Stimulated activated CD4-positive, alpha-beta T cell treated with anti-CD3 and anti-CD28 coated beads, Interleukin-2, amount 100 ng/mL, for 24 hours (primary cell): Measurements from ENCODE around the gene CCL25.
"Not testable (repeated sequence)": the region's sequence is repeated elsewhere in the genome, so short reads cannot be mapped to it uniquely, and the experiment has no call there.

Experiments used
- DNase-seq, 2 donors: peaks; one replicate each; pipeline ENCODE4 v3.0.0-alpha.2; 2020

Gene CCL25, protein sequence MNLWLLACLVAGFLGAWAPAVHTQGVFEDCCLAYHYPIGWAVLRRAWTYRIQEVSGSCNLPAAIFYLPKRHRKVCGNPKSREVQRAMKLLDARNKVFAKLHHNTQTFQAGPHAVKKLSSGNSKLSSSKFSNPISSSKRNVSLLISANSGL

DNA sequence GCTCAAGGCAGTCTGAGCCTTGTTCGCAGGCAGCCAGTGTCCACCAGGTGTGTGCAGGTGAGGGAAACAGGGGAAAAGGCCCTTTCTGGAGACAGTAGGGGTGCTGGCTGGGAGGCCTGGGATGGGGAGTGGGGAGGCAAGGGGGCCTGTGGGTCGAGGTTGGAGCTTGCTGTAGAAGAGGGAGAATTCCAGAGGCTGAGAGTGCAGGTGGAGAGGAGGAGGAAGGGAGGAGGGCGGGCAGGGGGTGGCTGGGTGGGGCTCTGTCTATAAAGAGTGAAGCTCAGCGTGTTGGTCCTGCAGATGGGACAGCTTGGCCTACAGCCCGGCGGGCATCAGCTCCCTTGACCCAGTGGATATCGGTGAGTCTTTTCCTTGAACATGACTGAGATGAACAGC lies at the start of gene CCL25:
Gene CCL25, plus strand, starts transcription at position 297 of the 396 bp plus-strand sequence. CDS start 290 bp downstream, outside the sequence.
- DNase-seq, result no peak

DNA sequence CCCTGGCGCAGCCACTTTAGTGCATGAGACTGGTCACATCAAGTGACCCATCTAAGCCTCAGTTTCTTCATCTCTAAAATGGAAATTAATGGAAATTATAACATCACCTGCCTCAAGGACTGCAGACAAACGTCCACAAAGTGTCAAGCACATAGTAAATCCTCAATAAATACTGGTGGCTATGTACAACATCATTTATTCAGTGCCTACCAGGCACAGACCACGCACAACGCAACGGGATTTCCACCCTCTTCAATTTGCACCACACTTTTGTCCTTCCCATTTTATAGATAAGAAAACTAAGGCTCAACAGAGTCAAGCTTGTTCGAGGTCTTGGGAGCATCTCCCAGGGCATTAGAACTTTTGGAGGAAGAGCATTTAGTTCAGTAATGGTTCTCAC lies 48.6 kb upstream of the CCL25 start:
- no peak for DNase-seq

DNA sequence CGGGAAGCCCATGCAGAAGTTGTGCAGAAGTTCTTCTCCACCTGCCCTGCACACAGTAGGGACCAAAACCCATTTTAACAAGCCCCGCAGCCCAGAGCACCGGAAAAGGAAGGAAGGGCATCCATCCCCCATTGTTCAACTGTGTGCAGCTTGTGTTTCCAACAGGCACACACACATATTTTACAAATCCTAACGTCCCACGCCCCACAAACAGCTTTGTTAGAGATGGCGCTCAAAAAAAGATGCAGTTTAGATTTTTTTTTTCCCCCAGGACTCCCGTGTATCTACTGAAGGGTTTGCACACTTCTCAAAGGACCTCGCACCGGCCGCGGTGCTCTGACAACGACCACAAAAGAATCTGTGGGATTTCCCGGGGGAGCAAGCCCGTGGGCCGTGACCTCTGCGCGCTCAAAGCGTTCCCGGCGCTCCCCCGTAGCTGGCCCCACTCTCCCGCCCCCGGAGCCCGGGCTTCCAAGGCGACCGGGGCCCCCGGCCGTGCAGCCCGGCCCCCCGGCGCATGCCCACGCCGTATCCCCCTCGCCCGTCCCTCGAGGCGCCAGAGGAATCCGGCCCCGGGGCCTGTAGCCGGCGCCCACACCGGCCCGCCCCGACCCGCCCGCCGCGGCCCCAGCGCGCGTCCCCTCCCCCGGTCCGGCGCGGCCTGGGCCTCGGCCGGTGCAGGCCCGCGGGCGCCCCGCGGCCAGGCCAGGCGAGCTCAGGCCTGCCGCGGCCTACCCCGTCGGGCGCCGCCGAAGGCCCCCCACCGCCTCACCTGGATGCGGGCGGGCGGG lies 47.6 kb upstream of the CCL25 start:
- peak; percentile 32 to 35 for DNase-seq

DNA sequence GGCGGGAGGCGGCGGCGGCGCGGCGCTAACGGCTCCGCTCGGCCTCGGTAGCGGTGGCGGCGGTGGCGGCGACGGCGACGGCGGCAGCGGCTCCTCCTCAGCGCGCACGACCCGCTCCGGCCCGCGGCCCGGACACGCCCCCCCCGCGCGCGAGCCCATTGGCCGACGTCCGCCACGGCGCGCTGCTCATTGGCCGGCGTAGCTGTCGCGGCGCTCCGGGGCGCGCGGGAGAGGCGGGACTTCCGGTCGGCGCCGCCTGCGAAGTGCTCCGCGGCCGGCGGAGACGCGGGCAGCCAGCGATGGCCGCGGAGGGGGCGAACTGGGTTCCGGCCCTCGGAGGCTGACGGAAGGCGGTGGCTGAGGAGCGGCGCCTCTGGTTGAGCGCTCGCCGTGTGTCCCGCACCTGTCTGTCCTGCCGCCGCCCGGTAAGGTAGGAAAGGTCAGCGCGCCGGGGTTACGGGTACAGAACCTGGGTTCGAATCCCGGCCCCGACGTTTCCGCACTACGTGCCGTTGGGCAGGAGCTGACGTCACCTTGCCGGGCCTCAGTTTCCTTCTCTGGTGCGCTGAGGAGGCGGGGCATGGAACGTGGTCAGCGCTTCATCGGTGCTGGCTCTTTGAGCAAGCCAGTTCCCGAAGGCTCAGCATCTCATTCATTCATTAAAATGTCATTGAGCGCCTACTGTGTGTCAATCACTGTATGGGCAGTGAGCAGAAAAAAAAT lies 46.9 kb upstream of the CCL25 start, which contains the start of gene ELAVL1:
Gene ELAVL1, minus strand, starts transcription at position 108 of the 723 bp plus-strand sequence. CDS start 13,826 bp downstream, outside the sequence.
- peak; percentile 91 to 92 for DNase-seq

DNA sequence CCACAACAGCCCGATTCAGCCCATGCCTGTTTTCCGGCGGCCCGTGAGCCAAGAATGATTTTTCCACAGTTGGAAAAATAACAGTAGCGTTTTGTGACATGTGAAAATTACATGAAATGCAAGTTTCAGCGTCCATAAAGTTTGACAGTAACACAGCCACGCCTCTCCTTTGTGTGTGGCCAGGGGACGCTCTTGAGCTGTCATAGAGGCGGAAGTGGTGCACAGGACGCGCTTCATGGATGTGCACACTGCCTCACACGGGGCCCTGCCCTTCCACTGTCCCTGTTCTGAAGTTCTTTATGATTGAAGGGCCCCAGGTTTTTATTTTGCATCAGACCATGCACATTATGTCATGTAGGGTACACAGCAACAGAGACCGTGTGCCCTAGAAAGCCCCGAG lies 34.8 kb upstream of the CCL25 start:
- peak; percentile 24 to 32 for DNase-seq

DNA sequence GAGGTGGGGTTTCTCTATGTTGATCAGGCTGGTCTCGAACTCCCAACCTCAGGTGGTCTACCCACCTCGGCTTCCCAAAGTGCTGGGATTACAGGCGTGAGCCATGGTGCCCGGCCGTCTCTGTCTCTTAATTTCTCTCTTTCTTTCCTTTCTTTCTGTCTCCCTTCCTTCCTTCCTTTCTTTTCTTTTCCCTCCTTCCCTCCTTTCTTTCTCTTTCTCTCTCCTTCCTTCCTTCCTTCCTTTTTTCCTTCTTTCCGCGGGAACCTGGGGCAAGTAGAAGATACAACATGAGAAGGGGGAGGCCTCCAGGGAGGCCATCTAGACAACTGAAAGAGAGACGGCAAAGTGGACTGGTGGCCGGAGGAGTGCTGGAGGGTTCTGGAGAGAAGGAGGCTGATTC lies 31.9 kb upstream of the CCL25 start:
- DNase-seq, result no peak

DNA sequence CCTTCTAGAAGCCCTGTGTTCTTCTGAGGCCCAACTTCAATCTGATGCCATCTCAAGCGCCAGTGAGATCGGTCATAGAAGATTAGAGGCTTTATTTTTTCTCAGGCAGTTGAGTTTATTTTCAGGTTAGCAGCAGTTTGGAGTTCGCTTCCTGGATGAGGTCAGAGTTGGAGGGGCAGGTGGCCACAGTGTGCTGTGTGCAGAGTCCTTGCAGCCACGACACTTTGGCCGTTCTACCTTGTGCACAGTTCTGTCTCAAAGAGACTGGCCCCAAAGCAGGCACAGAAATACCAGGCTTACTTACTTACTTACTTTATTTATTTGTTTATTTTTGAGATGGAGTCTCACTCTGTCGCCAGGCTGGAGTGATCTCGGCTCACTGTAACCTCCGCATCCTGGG lies 31.2 kb upstream of the CCL25 start:
- no peak for DNase-seq

DNA sequence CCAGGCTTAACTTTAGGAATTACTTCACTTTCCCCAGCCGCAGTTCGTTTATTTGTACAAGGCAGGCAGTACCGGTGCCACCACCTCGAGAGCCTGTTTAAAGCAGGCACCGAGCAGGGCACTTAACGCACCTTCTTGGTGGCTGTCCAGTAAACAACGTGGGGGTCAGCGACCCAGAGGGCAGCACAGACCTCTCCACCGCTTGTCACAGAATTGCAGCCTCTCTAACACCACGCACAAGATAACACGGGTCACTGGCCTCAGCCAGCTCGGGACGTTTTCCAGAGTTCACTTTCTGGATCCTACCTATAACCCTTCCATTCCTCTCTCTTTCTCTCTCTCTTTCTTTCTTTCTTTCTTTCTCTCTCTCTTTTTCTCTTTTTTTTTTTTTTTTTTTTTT lies 30.3 kb upstream of the CCL25 start:
- no peak for DNase-seq

DNA sequence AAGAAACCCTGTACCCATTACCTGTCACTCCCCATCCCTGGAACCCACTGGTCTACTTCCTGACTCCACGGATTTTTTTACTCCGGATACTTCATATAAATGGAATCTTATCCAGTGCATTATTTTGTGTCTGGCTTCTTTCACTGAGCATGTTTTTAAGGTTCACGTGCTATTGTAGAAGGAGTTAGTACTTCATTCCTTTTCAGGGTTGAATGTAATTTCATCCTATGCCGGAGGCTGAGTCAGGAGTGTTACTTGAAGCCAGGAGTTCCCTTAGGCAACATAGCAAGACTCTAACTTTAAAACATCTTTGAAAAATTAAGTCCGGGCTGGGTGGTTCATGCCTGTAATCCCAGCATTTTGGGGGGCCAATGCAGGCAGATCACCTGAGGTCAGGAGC lies 29.2 kb upstream of the CCL25 start:
- no peak for DNase-seq

DNA sequence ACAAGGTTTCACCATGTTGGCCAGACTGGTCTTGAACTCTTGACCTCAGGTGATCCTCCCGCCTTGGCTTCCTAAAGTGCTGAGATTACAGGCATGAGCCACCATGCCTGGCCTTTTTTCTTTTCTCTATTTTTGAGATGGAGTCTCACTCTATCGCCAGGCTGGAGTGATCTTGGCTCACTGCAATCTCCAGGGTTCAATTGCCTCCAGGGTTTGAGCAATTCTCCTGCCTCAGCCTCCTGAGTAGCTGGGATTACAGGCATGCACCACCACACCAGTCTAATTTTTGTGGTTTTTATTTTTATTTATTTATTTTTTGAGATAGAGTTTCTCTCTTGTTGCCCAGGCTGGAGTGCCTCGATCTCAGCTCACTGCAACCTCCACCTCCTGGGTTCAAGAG lies 28.3 kb upstream of the CCL25 start:
- DNase-seq, result not testable (repeated sequence)

DNA sequence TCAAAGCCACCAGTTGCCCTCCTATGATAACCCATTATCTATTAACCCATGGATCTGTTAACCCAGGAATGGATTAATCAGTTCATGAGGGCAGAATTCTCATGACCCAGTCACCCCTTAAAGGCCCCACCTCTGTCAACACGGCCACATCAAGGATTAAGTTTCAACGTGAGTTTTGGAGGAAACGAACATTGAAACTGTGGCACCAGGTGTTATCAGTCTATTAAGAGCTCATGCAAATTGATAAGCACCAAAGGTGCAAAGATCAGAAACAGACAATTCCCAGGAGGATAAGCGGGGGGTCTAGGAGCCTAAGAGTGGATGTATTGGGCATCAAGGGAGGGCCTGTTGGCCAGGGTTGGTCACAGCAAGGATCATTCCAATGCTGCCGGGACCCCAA lies 27.2 kb upstream of the CCL25 start:
- DNase-seq, result no peak

DNA sequence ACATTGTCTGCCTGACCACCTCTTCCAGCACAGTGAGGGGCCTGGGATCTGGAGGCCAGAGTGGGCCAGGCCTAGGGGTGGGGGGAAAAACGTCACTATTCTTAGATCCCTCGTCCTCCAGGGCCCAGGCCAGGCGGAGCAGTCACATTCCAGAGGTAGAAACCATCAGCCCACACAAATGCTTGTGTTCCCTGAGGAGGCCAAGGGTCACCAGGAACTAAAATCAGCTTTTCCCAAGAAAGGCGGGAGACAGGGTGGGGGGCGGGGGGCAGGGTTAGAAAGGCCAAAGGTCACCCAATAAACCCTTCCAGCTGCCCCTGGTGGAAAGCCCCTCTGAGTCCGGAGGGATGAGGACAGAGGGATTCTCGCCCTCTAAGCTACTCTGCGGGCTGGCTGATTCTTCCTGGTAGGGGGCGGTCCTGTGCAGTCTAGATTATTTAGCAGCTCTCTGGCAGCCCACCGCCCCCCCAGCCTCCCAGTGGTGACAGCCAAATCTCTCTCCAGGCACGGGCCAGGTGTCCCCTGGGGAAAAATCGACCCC lies 23.5 kb upstream of the CCL25 start:
- DNase-seq, result no peak

DNA sequence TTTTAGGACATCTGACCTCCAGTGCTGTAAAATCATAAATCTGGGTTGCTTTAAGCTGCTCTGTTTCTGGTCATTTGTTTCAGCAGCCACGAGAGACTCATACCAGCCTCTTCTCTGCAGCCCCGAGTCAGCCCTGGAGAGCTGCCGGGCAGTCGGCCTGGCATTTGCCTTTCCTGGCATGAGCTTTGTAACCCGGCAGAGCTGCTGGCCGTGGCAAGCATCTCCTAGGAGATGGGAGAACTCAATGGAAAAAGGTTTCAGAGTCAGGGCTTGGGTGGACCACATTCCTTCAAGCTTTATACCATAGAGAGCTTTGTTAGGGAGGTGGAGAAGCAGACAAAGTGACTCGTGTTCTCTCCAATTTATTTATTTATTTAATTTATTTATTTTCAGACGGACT lies 21.6 kb upstream of the CCL25 start:
- no peak for DNase-seq

DNA sequence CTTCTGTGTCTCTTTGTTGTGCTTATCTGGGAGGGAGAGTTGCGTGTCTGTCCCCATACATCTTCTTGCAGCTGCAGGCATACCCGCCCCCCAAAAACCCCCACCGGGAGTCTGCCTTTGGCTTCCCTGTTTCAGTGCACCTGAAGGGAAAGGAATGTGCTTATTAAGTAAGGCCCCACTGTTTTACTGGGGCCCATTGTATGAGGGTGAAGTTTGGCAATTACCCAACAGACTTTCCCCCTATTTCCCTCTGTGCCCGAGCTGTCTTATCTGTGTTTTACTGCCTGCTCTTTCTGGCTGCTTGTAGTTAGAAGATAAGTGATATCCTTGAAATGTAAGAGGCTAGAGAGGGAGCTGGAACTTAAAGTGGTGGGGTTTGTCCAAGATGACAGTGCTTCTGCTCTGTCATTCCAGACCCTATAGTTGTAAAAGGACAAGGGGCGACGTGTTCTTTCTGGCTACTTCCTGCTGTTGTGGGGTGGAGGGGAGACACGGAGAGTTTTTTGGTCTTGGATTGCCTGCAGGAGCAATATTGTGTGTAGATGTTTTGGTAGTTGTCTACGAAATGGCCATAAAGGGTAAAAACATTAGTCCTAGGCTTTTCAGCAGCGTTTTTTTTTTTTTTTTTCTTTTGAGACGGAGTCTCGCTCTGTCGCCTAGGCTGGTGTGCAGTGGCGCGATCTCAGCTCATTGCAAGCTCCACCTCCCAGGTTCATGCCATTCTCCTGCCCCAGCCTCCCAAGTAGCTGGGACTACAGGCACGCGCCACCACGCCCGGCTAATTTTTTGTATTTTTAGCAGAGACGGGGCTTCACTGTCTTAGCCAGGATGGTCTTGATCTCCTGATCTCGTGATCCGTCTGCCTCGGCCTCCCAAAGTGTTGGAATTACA lies 19.0 kb upstream of the CCL25 start:
- DNase-seq, result not testable (repeated sequence)

DNA sequence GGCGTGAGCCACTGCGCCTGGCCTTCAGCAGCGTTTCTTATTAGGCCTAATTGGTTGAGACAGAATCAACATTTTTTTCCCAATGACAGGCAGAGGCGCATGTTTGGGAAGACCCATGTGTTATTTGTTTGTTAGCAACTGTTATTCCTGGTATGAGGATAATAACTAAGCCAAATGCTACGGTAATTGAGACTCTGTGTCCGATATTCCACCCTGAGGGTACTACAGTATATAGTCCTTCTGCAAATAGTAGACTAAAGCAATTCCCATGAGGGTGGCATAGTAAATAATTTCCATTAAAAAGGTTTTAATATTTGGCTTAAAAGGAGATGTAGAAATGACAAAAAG lies 18.4 kb upstream of the CCL25 start:
- no peak for DNase-seq

DNA sequence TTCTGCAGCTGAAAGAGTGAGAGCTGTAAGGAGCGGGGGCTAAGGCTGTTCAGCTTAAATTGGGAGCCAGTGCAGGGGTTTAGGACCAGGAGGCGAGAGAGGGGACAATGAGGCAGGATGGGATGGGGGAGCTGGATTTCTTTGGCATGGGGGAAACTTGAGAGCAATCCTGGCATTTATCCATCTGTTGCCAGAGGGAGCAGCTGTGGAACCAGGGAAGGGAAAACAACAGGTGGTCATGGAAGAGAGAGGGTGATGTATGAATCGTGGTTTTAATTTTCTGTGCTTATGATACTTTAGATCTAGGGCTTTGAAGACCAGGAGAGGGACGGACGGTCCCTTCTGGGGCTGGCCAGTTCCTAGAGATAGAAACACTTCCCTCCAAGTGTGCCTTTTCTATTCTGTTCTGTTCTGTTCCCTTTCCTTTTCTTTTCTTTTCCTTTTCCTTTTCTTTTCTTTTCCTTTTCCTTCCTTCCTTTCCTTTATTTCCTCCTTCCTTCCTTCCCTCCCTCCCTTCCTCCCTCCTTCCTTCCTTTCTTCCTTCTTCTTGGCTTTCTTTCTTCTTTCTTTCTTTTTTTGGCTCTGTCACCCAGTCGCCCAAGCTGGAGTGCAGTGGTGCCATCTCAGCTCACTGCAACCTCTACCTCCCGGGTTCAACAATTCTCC lies 16.0 kb upstream of the CCL25 start:
- no peak for DNase-seq

DNA sequence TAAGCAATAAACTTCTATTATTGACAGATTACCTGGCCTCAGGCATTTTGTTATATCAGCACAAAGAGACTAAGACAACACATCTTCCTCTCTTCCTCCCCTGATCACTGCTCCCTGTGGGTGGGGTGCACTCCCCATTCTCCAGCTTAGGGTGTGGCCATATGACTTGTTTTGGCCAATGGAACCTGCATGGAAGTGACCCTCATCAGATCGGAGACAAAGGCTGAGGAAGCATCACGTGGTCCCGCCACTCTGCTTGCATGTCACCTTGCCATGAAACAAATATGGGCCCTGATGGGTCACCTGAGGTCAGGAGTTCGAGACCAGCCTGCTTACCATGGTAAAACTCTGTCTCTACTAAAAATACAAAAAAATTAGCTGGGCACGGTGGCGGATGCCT lies 13.7 kb upstream of the CCL25 start:
- DNase-seq, result no peak

DNA sequence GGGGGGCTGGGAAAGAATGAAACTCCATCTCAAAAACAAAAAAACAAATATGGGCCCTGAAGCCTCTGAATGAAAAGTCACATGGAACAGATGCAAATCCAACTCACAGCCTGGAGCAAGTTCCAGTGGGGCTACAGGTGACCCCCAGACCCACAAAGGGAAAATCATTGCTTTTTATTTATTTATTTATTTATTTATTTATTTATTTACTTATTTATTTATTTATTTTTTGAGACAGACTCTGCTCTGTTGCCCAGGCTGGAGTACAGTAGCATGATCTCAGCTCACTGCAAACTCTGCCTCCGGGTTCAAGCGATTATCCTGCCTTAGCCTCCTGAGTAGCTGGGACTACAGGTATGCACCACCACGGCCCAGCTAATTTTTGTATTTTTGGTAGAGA lies 13.3 kb upstream of the CCL25 start:
- no peak for DNase-seq

DNA sequence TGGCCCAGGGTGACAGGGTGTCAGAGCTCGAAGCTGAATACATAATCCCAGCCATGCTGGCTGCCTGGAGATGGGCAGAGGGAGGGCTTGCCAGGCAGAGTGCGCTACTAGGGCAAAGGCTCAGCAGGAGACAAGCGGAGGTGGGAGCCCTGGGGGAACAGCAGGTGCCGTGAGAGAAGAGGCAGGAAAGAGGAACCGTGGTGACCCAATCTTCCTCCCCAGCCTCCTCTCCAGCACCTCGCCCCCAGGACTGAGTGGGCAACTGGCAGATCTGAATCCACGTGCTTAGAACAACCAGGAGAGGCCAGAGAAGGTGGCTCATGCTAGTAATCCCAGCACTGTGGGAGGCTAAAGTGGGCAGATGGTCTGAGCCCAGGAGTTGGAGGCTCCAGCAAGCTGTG lies 11.0 kb upstream of the CCL25 start:
- DNase-seq, result no peak

DNA sequence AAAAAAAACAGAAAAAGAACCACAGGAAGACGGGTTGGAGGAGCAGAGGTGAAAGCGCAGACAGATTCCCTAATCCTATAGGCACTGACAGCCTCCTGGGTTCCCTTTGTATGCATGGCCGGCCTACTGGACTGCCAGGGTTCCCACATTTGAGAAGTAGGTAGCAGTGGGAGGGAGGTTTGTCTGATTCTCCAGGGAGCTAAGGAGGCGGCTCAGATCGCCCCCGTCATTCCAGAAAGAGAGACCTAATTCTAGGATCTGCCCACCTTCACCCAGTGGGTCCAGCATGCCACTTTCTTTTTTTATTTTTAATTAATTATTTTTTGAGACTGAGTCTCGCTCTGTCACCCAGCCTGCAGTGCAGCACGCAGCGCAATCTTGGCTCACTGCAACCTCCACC lies 9.7 kb upstream of the CCL25 start:
- no peak for DNase-seq

DNA sequence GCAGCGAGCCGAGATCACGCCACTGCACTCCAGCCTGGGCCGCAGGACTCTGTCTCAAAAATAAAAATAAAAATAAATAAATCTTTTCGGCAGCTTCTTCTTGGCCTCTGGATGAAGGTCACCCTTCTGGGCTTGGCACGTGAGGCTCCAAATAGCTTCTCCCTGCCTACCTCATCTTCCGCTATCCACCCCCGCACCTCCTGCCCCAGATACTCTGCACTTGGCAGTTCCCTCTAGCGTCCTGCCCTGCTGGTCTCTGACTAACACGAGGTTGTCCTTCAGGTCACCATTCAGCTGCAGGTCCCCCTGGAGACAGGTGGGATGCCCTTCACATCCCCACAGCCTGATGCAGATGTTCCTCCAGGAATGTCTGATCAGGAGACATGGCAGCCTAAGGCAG lies 8.5 kb upstream of the CCL25 start:
- no peak for DNase-seq

DNA sequence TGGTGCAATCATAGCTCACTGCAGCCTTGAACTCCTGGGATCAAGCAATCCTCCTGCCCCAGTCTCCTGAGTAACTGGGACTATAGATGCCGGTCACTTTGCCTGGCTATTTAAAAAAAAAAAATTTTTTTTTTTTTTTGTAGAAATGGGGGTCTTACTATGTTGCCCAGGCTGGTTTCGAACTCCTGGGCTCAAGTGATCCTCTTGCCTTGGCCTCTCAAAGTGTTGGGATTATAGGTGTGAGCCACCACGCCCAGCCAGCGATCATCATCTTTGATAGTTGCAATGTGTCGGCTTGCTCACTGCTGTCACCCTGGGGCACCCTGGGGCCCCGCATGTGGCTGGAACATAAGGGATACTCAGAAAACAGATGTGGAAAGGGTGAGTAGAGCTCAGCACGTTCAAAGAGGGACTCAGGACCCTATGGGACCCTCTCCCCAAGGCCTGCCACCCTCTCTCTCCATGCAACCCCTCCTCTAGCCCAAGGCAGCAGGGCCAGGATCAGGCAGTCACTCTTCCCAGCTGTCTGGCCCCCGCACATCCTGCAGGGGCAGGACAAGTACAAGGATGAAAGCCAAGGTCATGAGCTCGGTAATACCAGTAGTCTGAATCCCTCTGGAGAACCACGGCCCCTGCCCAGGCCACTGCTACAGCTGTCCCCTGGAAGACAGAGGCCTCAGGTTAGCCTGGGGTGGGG lies 6.5 kb upstream of the CCL25 start:
- DNase-seq, result no peak
